Tibial nerve (tissue), 3 donors: Measurements from ENCODE around the gene TNFSF15.

Experiments
- POLR2A ChIP-seq, 2 donors: fragments of 450-650 bp; IDR thresholded peaks; one replicate each; pipeline ENCODE4 v1.6.1; 2017; ENCODE audit warnings: antibody characterized with exemption in 2 of 2, mild to moderate bottlenecking in 2 of 2, moderate library complexity in 2 of 2
- TF ChIP-seq, protein P1 (sequence below), 5 experiments: fragments of 200-600 bp in 3 of 5; fragments of 450-650 bp in 2 of 5; sonication (generic) in 3 of 5; IDR thresholded peaks; one replicate each; pipeline ENCODE4 v1.5.1; 2016 to 2019; ENCODE audit warnings: antibody characterized with exemption in 5 of 5, mild to moderate bottlenecking in 3 of 5, moderate library complexity in 2 of 5

DNA sequence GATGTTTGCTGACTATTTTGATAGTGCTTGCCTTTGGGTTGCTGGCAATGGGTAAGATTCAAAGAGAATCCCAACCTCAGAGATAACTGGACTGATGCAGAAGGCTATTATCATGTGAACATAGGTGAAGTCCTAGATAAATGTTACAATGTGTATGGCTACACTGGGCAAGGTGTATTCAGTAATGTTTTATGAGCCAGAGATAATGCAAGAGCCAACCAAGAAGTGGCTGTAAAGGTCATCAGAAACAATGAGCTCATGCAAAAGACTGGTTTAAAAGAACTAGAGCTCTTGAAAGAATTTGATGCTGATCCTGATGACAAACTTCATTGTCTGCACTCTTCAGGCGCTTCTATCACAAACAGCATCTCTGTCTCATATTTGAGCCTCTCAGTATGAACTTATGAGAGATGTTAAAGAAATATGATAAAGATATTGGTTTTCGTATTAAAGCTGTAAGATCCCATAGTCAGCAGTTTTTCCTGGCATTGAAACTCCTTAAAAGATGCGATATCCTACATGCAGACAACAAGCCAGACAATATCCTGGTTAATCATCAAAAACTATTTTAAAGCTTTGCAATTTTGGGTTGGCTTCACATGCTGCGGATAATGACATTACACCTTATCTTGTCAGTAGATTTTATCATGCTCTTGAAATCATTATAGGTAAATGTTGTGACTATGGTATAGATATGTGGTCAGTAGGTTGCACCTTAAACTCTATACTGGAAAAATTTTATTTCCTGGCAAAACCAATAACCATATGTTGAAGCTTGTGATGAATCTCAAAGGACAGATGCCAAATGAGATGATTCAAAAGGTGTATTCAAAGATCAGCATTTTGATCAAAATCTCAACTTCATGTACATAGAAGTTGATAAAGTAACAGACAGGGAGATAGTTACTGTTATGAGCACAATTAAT is 41.9 kb upstream of the TNFSF15 start:
- TF ChIP-seq, protein P1, sequence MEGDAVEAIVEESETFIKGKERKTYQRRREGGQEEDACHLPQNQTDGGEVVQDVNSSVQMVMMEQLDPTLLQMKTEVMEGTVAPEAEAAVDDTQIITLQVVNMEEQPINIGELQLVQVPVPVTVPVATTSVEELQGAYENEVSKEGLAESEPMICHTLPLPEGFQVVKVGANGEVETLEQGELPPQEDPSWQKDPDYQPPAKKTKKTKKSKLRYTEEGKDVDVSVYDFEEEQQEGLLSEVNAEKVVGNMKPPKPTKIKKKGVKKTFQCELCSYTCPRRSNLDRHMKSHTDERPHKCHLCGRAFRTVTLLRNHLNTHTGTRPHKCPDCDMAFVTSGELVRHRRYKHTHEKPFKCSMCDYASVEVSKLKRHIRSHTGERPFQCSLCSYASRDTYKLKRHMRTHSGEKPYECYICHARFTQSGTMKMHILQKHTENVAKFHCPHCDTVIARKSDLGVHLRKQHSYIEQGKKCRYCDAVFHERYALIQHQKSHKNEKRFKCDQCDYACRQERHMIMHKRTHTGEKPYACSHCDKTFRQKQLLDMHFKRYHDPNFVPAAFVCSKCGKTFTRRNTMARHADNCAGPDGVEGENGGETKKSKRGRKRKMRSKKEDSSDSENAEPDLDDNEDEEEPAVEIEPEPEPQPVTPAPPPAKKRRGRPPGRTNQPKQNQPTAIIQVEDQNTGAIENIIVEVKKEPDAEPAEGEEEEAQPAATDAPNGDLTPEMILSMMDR (IDR thresholded peaks at IDR 0.05): no peak
- TF ChIP-seq POLR2A (IDR thresholded peaks at IDR 0.05): no peak
